ENCODE data around the gene MARCHF5. TPM values are rescaled to one million over a fixed set of nuclear protein-coding genes. Genes with fewer than 3 reads are reported as not detected.

MARCHF5 gene
- polyA plus RNA-seq, 1 donor (not counting 4 experiments of a cell fraction or from before 2014, with no cell fraction given), result 54.1 TPM

- no peak for FAIRE-seq
- H3K9me1 ChIP-seq (ENCODE audit: control insufficient read depth, extremely low read depth, insufficient read depth, low read length), result no peaks in the 10 kb centered on the region
- H3K9me3 ChIP-seq (ENCODE audit: control insufficient read depth, low read depth, low read length), result no peaks in the 10 kb centered on the region
- H3K79me2 ChIP-seq (ENCODE audit: control insufficient read depth, insufficient read depth, low read length), result no peaks in the 10 kb centered on the region
- no peak for TF ChIP-seq CTCF (optimal IDR thresholded peaks at IDR 0.05 in 1 of 3, IDR thresholded peaks at IDR 0.05 in 1 of 3, conservative IDR thresholded peaks at IDR 0.05 in 1 of 3; ENCODE audit: extremely low read depth in 1 of 3, insufficient read depth in 2 of 3, low read length in 3 of 3)
- no peak for TF ChIP-seq EZH2 (IDR thresholded peaks at IDR 0.05; ENCODE audit: low read length)
- dilution Hi-C loops (cut with MboI; ENCODE audit: extremely low pct_ligation_motif_present, low sequenced_read_pairs), result no loop called here
- H4K20me1 ChIP-seq (ENCODE audit: control insufficient read depth, extremely low read depth, insufficient read depth, low read length), result no peaks in the 10 kb centered on the region
- H2AFZ ChIP-seq (ENCODE audit: control insufficient read depth, low read length), result no peak overlapping the region
- H3K27ac ChIP-seq (ENCODE audit: control insufficient read depth, insufficient read depth, low read length), result no peak overlapping the region
- no peak overlapping the region for H3K4me2 ChIP-seq (ENCODE audit: control insufficient read depth, extremely low read depth, insufficient read depth, low read depth, low read length)
- DNase-seq (ENCODE audit: low read depth, low spot score), result no peak
- no peaks in the 10 kb centered on the region for H3K36me3 ChIP-seq (ENCODE audit: control insufficient read depth in 2 of 2, extremely low read depth in 1 of 2, insufficient read depth in 2 of 2, low read length in 2 of 2)
- H3K27me3 ChIP-seq (ENCODE audit: control insufficient read depth, extremely low read depth, insufficient read depth, low read length), result no peaks in the 10 kb centered on the region
- no peak overlapping the region for H3K9ac ChIP-seq (ENCODE audit: control insufficient read depth, extremely low read depth, insufficient read depth, low read length)
- no peak overlapping the region for H3K4me3 ChIP-seq (ENCODE audit: control insufficient read depth in 2 of 3, extremely low read depth in 1 of 3, insufficient read depth in 2 of 3, low read depth in 1 of 3, low read length in 3 of 3)
- H3K4me1 ChIP-seq (ENCODE audit: control insufficient read depth, extremely low read depth, insufficient read depth, low read length), result no peaks in the 10 kb centered on the region
These were observed 11.8 kb upstream of the MARCHF5 start for GRCh38 chr10:92278996-92279696.

GRCh38 chr10:92284112-92284704 is 6.8 kb upstream of the MARCHF5 start:
- Histone ChIP-seq H3K27ac (ENCODE audit: control insufficient read depth, insufficient read depth, low read length) (no peak overlapping the region), H3K9ac (ENCODE audit: control insufficient read depth, extremely low read depth, insufficient read depth, low read length) (no peak overlapping the region), H3K27me3 (ENCODE audit: control insufficient read depth, extremely low read depth, insufficient read depth, low read length) (no peaks in the 10 kb centered on the region), H3K9me3 (ENCODE audit: control insufficient read depth, low read depth, low read length) (no peaks in the 10 kb centered on the region), H3K36me3 (ENCODE audit: control insufficient read depth in 2 of 2, extremely low read depth in 1 of 2, insufficient read depth in 2 of 2, low read length in 2 of 2) (no peaks in the 10 kb centered on the region), H3K4me2 (ENCODE audit: control insufficient read depth, extremely low read depth, insufficient read depth, low read depth, low read length) (no peak overlapping the region), H3K9me1 (ENCODE audit: control insufficient read depth, extremely low read depth, insufficient read depth, low read length) (no peaks in the 10 kb centered on the region), H4K20me1 (ENCODE audit: control insufficient read depth, extremely low read depth, insufficient read depth, low read length) (no peaks in the 10 kb centered on the region), H3K4me1 (ENCODE audit: control insufficient read depth, extremely low read depth, insufficient read depth, low read length) (no peaks in the 10 kb centered on the region), H3K4me3 (ENCODE audit: control insufficient read depth in 2 of 3, extremely low read depth in 1 of 3, insufficient read depth in 2 of 3, low read depth in 1 of 3, low read length in 3 of 3) (no peak overlapping the region), H2AFZ (ENCODE audit: control insufficient read depth, low read length) (no peak overlapping the region), H3K79me2 (ENCODE audit: control insufficient read depth, insufficient read depth, low read length) (no peaks in the 10 kb centered on the region)
- dilution Hi-C loops (cut with MboI; ENCODE audit: extremely low pct_ligation_motif_present, low sequenced_read_pairs), result no loop called here
- TF ChIP-seq CTCF (optimal IDR thresholded peaks at IDR 0.05 in 1 of 3, IDR thresholded peaks at IDR 0.05 in 1 of 3, conservative IDR thresholded peaks at IDR 0.05 in 1 of 3; ENCODE audit: extremely low read depth in 1 of 3, insufficient read depth in 2 of 3, low read length in 3 of 3), result no peak
- TF ChIP-seq EZH2 (IDR thresholded peaks at IDR 0.05; ENCODE audit: low read length), result no peak
- FAIRE-seq (no peak), DNase-seq (ENCODE audit: low read depth, low spot score) (no peak)

Measured in keratinocyte (primary cell).